ENCODE data around the gene BICC1.
"Not testable (repeated sequence)": the region's sequence is repeated elsewhere in the genome, so short reads cannot be mapped to it uniquely, and the experiment has no call there.

Gene BICC1

GRCh38 chr10:58857251-58857805, 344.7 kb downstream of the BICC1 start:
- no peak overlapping the region for H3K27ac ChIP-seq (ENCODE audit: low read depth, low read length, poor library complexity, severe bottlenecking)
- H3F3A ChIP-seq (ENCODE audit: insufficient read depth, low read length) = no peaks in the 10 kb centered on the region
- no peak overlapping the region for H2AFZ ChIP-seq (ENCODE audit: low read length)

GRCh38 chr10:58858123-58858522, 345.5 kb downstream of the BICC1 start:
- H3F3A ChIP-seq (ENCODE audit: insufficient read depth, low read length); H3K79me2 ChIP-seq (ENCODE audit: insufficient read depth, low read length); H3K36me3 ChIP-seq (ENCODE audit: insufficient read depth, low read length); H4K20me1 ChIP-seq (ENCODE audit: insufficient read depth, low read length); H3K9ac ChIP-seq (ENCODE audit: low read length); H3K4me1 ChIP-seq (ENCODE audit: insufficient read depth, low read length, severe bottlenecking); H3K4me2 ChIP-seq (ENCODE audit: low read length); H3K4me3 ChIP-seq (ENCODE audit: low read depth, low read length, poor library complexity, severe bottlenecking); H3K27ac ChIP-seq (ENCODE audit: low read depth, low read length, poor library complexity, severe bottlenecking); H3K9me3 ChIP-seq (ENCODE audit: low read length); H2AFZ ChIP-seq (ENCODE audit: low read length); H3K27me3 ChIP-seq (ENCODE audit: insufficient read depth, low read length); H3K9me2 ChIP-seq (ENCODE audit: low read depth, low read length): not testable (repeated sequence)

More at GRCh38 chr10:58857251-58857805, 344.7 kb downstream of the BICC1 start:
- Histone ChIP-seq H4K20me1 (ENCODE audit: insufficient read depth, low read length) (no peaks in the 10 kb centered on the region), H3K79me2 (ENCODE audit: insufficient read depth, low read length) (no peaks in the 10 kb centered on the region), H3K9me3 (ENCODE audit: low read length) (no peaks in the 10 kb centered on the region), H3K27me3 (ENCODE audit: insufficient read depth, low read length) (no peaks in the 10 kb centered on the region), H3K4me2 (ENCODE audit: low read length) (no peak overlapping the region), H3K36me3 (ENCODE audit: insufficient read depth, low read length) (no peaks in the 10 kb centered on the region), H3K9me2 (ENCODE audit: low read depth, low read length) (no peaks in the 10 kb centered on the region), H3K9ac (ENCODE audit: low read length) (no peak overlapping the region), H3K4me3 (ENCODE audit: low read depth, low read length, poor library complexity, severe bottlenecking) (no peak overlapping the region), H3K4me1 (ENCODE audit: insufficient read depth, low read length, severe bottlenecking) (no peaks in the 10 kb centered on the region)
- TF ChIP-seq CTCF (IDR thresholded peaks at IDR 0.05; ENCODE audit: low read length) (no peak), EZH2 (IDR thresholded peaks at IDR 0.05; ENCODE audit: borderline replicate concordance, low read length) (no peak)

DNA sequence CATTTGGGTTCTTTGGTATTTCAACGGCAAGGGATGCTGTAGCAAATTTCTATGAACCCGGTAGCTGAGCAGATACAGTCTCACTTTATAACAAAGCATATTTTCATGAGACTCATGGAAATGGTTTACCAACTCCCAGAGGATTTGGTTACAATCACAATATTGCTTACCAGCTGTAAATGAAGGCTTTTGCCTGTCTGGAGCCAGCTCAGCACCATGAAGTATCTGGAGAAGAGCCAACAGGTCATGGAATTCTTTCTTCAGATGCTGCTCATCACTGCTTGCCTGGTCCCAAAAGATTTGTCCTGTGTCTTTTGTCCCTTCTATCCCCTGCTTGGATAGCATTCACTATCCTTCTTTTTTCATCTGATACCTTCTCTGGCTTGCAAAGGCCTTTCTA, 346.9 kb downstream of the BICC1 start:
- H3K36me3 ChIP-seq (ENCODE audit: insufficient read depth, low read length) = no peaks in the 10 kb centered on the region
- no peaks in the 10 kb centered on the region for H4K20me1 ChIP-seq (ENCODE audit: insufficient read depth, low read length)
- no peak overlapping the region for H3K9ac ChIP-seq (ENCODE audit: low read length)
- no peak overlapping the region for H3K4me3 ChIP-seq (ENCODE audit: low read depth, low read length, poor library complexity, severe bottlenecking)
- no peak overlapping the region for H3K27ac ChIP-seq (ENCODE audit: low read depth, low read length, poor library complexity, severe bottlenecking)
- no peaks in the 10 kb centered on the region for H3F3A ChIP-seq (ENCODE audit: insufficient read depth, low read length)
- H3K79me2 ChIP-seq (ENCODE audit: insufficient read depth, low read length) = no peaks in the 10 kb centered on the region
- H3K4me2 ChIP-seq (ENCODE audit: low read length) = no peak overlapping the region
- no peaks in the 10 kb centered on the region for H3K4me1 ChIP-seq (ENCODE audit: insufficient read depth, low read length, severe bottlenecking)
- no peaks in the 10 kb centered on the region for H3K27me3 ChIP-seq (ENCODE audit: insufficient read depth, low read length)
- no peaks in the 10 kb centered on the region for H3K9me2 ChIP-seq (ENCODE audit: low read depth, low read length)
- no peaks in the 10 kb centered on the region for H3K9me3 ChIP-seq (ENCODE audit: low read length)
- H2AFZ ChIP-seq (ENCODE audit: low read length) = no peak overlapping the region
- TF ChIP-seq CTCF (IDR thresholded peaks at IDR 0.05; ENCODE audit: low read length) (no peak), EZH2 (IDR thresholded peaks at IDR 0.05; ENCODE audit: borderline replicate concordance, low read length) (no peak)

- H3K79me2 ChIP-seq (ENCODE audit: insufficient read depth, low read length) = no peaks in the 10 kb centered on the region
- H2AFZ ChIP-seq (ENCODE audit: low read length) = no peak overlapping the region
- no peak for TF ChIP-seq EZH2 (IDR thresholded peaks at IDR 0.05; ENCODE audit: borderline replicate concordance, low read length)
- no peak for TF ChIP-seq CTCF (IDR thresholded peaks at IDR 0.05; ENCODE audit: low read length)
- H3K27ac ChIP-seq (ENCODE audit: low read depth, low read length, poor library complexity, severe bottlenecking) = no peak overlapping the region
- H3K4me3 ChIP-seq (ENCODE audit: low read depth, low read length, poor library complexity, severe bottlenecking) = no peak overlapping the region
- no peaks in the 10 kb centered on the region for H3F3A ChIP-seq (ENCODE audit: insufficient read depth, low read length)
- no peaks in the 10 kb centered on the region for H3K27me3 ChIP-seq (ENCODE audit: insufficient read depth, low read length)
- no peaks in the 10 kb centered on the region for H3K9me3 ChIP-seq (ENCODE audit: low read length)
- no peaks in the 10 kb centered on the region for H3K36me3 ChIP-seq (ENCODE audit: insufficient read depth, low read length)
- no peaks in the 10 kb centered on the region for H4K20me1 ChIP-seq (ENCODE audit: insufficient read depth, low read length)
- no peaks in the 10 kb centered on the region for H3K4me1 ChIP-seq (ENCODE audit: insufficient read depth, low read length, severe bottlenecking)
- no peak overlapping the region for H3K9ac ChIP-seq (ENCODE audit: low read length)
- H3K4me2 ChIP-seq (ENCODE audit: low read length) = no peak overlapping the region
- no peaks in the 10 kb centered on the region for H3K9me2 ChIP-seq (ENCODE audit: low read depth, low read length)
These were observed 355.0 kb downstream of the BICC1 start for GRCh38 chr10:58867683-58868082.

All from OCI-LY1 (cell line).